GM12892 (cell line): ENCODE data around the gene PLSCR4.

Experiments used
- POLR2A ChIP-seq: IDR thresholded peaks from 2 replicates; pipeline ENCODE4 v1.6.1; 2011; ENCODE audit warnings: low read depth, low read length, control low read depth
- POLR2AphosphoS5 ChIP-seq: IDR thresholded peaks from 2 replicates; pipeline ENCODE4 v1.6.1; 2011; ENCODE audit warnings: low read depth, low read length, control low read depth
- TAF1 ChIP-seq: IDR thresholded peaks from 2 replicates; pipeline ENCODE4 v1.6.1; 2011; ENCODE audit warnings: low read depth, mild to moderate bottlenecking, control low read depth, low read length, borderline replicate concordance

DNA sequence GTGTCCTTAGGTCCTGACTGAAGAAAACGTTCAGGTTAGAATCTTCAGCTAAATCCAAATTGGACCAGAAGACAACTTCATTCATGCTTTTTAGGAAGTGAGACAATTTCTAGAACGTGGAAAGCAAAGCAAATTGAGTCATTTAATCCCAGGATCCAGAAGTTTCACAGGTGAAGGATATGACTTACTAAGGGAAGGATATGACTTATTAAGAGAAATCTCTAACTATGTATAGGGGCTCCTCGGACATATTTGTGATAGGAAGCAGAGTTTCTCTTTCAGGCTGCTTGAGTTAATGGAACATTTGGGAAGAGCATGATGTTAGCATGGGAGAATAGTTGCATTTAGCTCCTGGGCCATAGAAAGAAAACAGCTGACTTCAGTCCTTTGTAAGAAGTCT is 73.8 kb downstream of the PLSCR4 start:
- TF ChIP-seq POLR2AphosphoS5 (no peak), TAF1 (no peak), POLR2A (no peak)
